ENCODE data around the gene EXOC3L2.
"Not testable (repeated sequence)": the region's sequence is repeated elsewhere in the genome, so short reads cannot be mapped to it uniquely, and the experiment has no call there.

The EXOC3L2 gene

GRCh38 chr19:45245334-45245787 lies at the start of gene EXOC3L2:
Gene EXOC3L2, minus strand, starts transcription at chr19:45245407. Its CDS starts 6,362 bp downstream, at chr19:45239045.
- DNase-seq = no peak

- DNase-seq = no peak
Observed at GRCh38 chr19:45294291-45295029, 49.3 kb upstream of the EXOC3L2 start.

GRCh38 chr19:45293682-45294081 lies 48.5 kb upstream of the EXOC3L2 start:
- no peak for DNase-seq

- DNase-seq = no peak
Observed at GRCh38 chr19:45291834-45292233, 46.6 kb upstream of the EXOC3L2 start.

- DNase-seq = no peak
Observed at GRCh38 chr19:45290381-45290931, 45.2 kb upstream of the EXOC3L2 start.

GRCh38 chr19:45283443-45284033 lies 38.3 kb upstream of the EXOC3L2 start:
- no peak for DNase-seq

- no peak for DNase-seq
Observed at GRCh38 chr19:45280471-45280961, 35.3 kb upstream of the EXOC3L2 start.

GRCh38 chr19:45279587-45280192 lies 34.5 kb upstream of the EXOC3L2 start:
- no peak for DNase-seq

GRCh38 chr19:45278087-45278486 lies 32.9 kb upstream of the EXOC3L2 start:
- no peak for DNase-seq

- no peak for DNase-seq
Observed at GRCh38 chr19:45276284-45276687, 31.1 kb upstream of the EXOC3L2 start.

- DNase-seq = no peak
Observed at GRCh38 chr19:45275370-45275971, 30.3 kb upstream of the EXOC3L2 start.

- no peak for DNase-seq
Observed at GRCh38 chr19:45273521-45273855, 28.3 kb upstream of the EXOC3L2 start.

- DNase-seq = no peak
Observed at GRCh38 chr19:45271735-45272108, 26.5 kb upstream of the EXOC3L2 start.

GRCh38 chr19:45271098-45271734 lies 26.0 kb upstream of the EXOC3L2 start:
- DNase-seq = no peak

GRCh38 chr19:45269939-45270338 lies 24.7 kb upstream of the EXOC3L2 start:
- DNase-seq = not testable (repeated sequence)

GRCh38 chr19:45267296-45267695 lies 22.1 kb upstream of the EXOC3L2 start:
- no peak for DNase-seq

- DNase-seq = no peak
Observed at GRCh38 chr19:45265375-45265774, 20.2 kb upstream of the EXOC3L2 start.

GRCh38 chr19:45264781-45265317 lies 19.6 kb upstream of the EXOC3L2 start:
- DNase-seq = no peak

GRCh38 chr19:45263013-45263412 lies 17.8 kb upstream of the EXOC3L2 start:
- no peak for DNase-seq

- no peak for DNase-seq
Observed at GRCh38 chr19:45262570-45262969, 17.4 kb upstream of the EXOC3L2 start.

- no peak for DNase-seq
Observed at GRCh38 chr19:45258862-45259261, 13.7 kb upstream of the EXOC3L2 start.

- DNase-seq = no peak
Observed at GRCh38 chr19:45256836-45257235, 11.6 kb upstream of the EXOC3L2 start.

All from activated CD8-positive, alpha-beta memory T cell treated with anti-CD3 and anti-CD28 coated beads, Interleukin-2, amount 50 U/mL, for 4 hours (primary cell).